Epithelial cell of esophagus (primary cell): ENCODE data around the gene ADAM33.

Experiments used
- DNase-seq: peaks from one replicate; pipeline ENCODE4 v3.0.0; 2010; ENCODE audit warnings: low read depth
- H3K4me3 ChIP-seq: 2 replicates; pipeline ENCODE4 v1.5.1; 2011; ENCODE audit warnings: mild to moderate bottlenecking, low read length, control low read depth
- CTCF ChIP-seq: IDR thresholded peaks from 2 replicates; pipeline ENCODE4 v1.5.1; 2011; ENCODE audit warnings: low read depth, mild to moderate bottlenecking, low read length, control low read depth, inconsistent platforms; ENCODE audit not compliant: insufficient read depth; ENCODE audit errors: missing control alignments

The ADAM33 gene

GRCh38 chr20:3702611-3703391 is 21.0 kb upstream of the ADAM33 start:
- DNase-seq = no peak
- TF ChIP-seq CTCF = no peak

GRCh38 chr20:3701061-3701998 is 19.5 kb upstream of the ADAM33 start:
- DNase-seq = no peak
- TF ChIP-seq CTCF = no peak
- no peak overlapping the region for H3K4me3 ChIP-seq

More at GRCh38 chr20:3702611-3703391, 21.0 kb upstream of the ADAM33 start:
- no peak overlapping the region for H3K4me3 ChIP-seq

GRCh38 chr20:3699037-3699436 is 17.2 kb upstream of the ADAM33 start:
- DNase-seq = no peak

GRCh38 chr20:3698591-3699001 is 16.8 kb upstream of the ADAM33 start:
- TF ChIP-seq CTCF = no peak
- no peak for DNase-seq
- no peak overlapping the region for H3K4me3 ChIP-seq

More at GRCh38 chr20:3699037-3699436, 17.2 kb upstream of the ADAM33 start:
- no peak for TF ChIP-seq CTCF
- H3K4me3 ChIP-seq = no peak overlapping the region

GRCh38 chr20:3697588-3698305 is 15.9 kb upstream of the ADAM33 start:
- TF ChIP-seq CTCF = no peak
- H3K4me3 ChIP-seq = no peak overlapping the region
- DNase-seq = no peak

- no peak overlapping the region for H3K4me3 ChIP-seq
- TF ChIP-seq CTCF = no peak
Measured at GRCh38 chr20:3696745-3697587, 15.2 kb upstream of the ADAM33 start.

More at GRCh38 chr20:3696745-3697587, 15.2 kb upstream of the ADAM33 start:
- DNase-seq = no peak
